Calu3 (cell line): ENCODE results near the gene SYT13. TPM values are rescaled to one million over a fixed set of nuclear protein-coding genes. Genes with fewer than 3 reads are reported as not detected.

Source experiments
- BruUV-seq: library from RNA; stranded (reverse); fragments of 400-500 nt; replicated peaks from 2 replicates; lab custom pipeline; 2021; lab: Mats Ljungman, UMichigan
- CTCF ChIA-PET: fragments of 300-600 bp; sonication (Branson Sonifier 250); formaldehyde crosslinking; loops from one replicate; lab custom pipeline; 2022; ENCODE audit warnings: antibody characterized with exemption; lab: Charles Lee
- DNase-seq: peaks from one replicate; pipeline ENCODE4 v3.0.0; 2022
- H3K27ac Mint-ChIP-seq: one replicate; pipeline ENCODE4 v1.8.0; 2022; ENCODE audit warnings: mixed read lengths; ENCODE audit not compliant: unreplicated experiment
- H3K27me3 Mint-ChIP-seq: one replicate; pipeline ENCODE4 v1.8.0; 2022; ENCODE audit warnings: mixed read lengths; ENCODE audit not compliant: unreplicated experiment
- H3K36me3 Mint-ChIP-seq: one replicate; pipeline ENCODE4 v1.8.0; 2022; ENCODE audit warnings: mild to moderate bottlenecking, moderate library complexity, mixed read lengths; ENCODE audit not compliant: insufficient read depth, unreplicated experiment
- H3K4me1 Mint-ChIP-seq: one replicate; pipeline ENCODE4 v1.8.0; 2022; ENCODE audit warnings: mild to moderate bottlenecking, low read depth, mixed read lengths; ENCODE audit not compliant: unreplicated experiment
- H3K4me3 Mint-ChIP-seq: one replicate; pipeline ENCODE4 v1.8.0; 2022; ENCODE audit warnings: mild to moderate bottlenecking, low read depth, moderate library complexity, mixed read lengths; ENCODE audit not compliant: unreplicated experiment
- H3K9me3 Mint-ChIP-seq: one replicate; pipeline ENCODE4 v1.8.0; 2022; ENCODE audit warnings: low read depth, mixed read lengths; ENCODE audit not compliant: unreplicated experiment
- intact Hi-C: fragments of 100-400 bp; cut with micrococcal nuclease; formaldehyde crosslinking; loops from one replicate; pipeline ENCODE4 v1.10.0; 2022; ENCODE audit not compliant: unreplicated experiment
- total RNA-seq: library from RNA; stranded (reverse); gene quantifications from 2 replicates; pipeline ENCODE4 v1.2.3, GENCODE V29; 2022
- TF ChIP-seq, protein P1 (sequence below): fragments of 200-600 bp; IDR thresholded peaks from one replicate; pipeline ENCODE4 v1.8.0; 2022; ENCODE audit warnings: antibody characterized with exemption; ENCODE audit not compliant: unreplicated experiment

Gene SYT13
- total RNA-seq, 1 experiment from 2014 or later, result 36.8 TPM

DNA sequence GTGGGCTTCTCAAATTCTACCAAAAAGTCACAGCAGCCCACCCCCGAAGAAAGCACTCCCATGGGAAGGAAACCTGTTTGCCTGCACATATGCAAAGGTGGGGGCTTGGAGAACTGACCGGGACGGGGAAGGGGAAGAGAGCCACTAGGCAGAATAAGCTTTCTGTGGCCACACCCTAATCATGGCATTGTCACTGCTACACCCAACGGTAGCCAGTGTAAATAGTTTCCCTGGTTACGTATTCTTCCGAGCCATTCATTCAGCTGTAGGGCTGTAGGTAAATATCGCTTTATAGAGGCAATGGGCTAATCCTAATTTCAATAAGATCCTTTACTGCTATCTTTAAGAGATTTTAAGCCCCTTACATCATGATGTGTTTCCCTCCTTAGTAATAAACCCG, 78.0 kb downstream of the SYT13 start:
- TF ChIP-seq, protein P1, sequence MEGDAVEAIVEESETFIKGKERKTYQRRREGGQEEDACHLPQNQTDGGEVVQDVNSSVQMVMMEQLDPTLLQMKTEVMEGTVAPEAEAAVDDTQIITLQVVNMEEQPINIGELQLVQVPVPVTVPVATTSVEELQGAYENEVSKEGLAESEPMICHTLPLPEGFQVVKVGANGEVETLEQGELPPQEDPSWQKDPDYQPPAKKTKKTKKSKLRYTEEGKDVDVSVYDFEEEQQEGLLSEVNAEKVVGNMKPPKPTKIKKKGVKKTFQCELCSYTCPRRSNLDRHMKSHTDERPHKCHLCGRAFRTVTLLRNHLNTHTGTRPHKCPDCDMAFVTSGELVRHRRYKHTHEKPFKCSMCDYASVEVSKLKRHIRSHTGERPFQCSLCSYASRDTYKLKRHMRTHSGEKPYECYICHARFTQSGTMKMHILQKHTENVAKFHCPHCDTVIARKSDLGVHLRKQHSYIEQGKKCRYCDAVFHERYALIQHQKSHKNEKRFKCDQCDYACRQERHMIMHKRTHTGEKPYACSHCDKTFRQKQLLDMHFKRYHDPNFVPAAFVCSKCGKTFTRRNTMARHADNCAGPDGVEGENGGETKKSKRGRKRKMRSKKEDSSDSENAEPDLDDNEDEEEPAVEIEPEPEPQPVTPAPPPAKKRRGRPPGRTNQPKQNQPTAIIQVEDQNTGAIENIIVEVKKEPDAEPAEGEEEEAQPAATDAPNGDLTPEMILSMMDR, result no peak
- no peak for DNase-seq
- intact Hi-C loops, result no loop called here
- no peaks in the 10 kb centered on the region for H3K4me1 Mint-ChIP-seq
- no peak overlapping the region for H3K27ac Mint-ChIP-seq
- CTCF ChIA-PET, result no interaction called here
- H3K36me3 Mint-ChIP-seq, result no peaks in the 10 kb centered on the region
- H3K9me3 Mint-ChIP-seq, result no peaks in the 10 kb centered on the region
- H3K27me3 Mint-ChIP-seq, result no peaks in the 10 kb centered on the region
- no peak overlapping the region for H3K4me3 Mint-ChIP-seq
- no TSS peak for BruUV-seq

DNA sequence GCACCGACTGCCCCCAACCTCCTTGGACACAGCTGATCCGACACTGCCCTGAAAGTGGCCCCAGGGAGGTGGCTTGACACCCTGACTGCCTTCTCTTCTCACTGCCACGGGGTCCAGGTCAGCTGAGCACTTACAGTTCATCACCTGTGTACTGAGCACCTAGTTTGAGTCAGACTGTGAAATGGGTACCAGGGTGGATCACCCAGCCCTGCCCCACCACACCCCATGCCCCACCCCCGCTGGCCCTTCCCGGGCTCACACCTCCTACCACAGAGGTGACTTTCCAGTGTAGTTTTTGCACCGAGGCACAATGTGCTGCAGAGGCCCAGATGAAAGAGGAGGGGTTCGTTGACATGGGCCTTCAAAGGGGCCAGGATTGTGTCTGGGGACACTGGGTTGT, 80.2 kb downstream of the SYT13 start:
- CTCF ChIA-PET, result no interaction called here
- no peak overlapping the region for H3K27ac Mint-ChIP-seq
- no TSS peak for BruUV-seq

DNA sequence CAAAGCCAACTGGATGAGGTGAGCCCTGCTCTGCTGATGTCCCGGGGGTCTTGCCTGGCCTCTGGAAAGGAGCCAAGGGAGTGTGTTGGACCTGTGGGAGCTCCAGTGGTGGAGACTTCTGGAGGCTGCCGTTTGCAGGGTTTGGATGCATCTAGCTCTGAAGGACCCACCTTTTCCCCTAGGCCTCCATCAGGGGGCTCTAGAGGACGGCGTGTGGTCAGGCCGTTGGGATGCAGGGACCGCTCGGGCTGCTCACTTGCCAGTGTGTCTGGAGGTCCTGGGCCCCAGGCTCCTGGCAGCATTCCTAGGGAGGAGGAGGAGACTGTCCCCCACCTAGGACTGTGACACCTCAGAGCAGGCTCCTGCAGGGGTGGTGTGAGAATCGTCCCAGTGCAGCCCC, 81.4 kb downstream of the SYT13 start:
- Mint-ChIP-seq H3K27me3 (no peaks in the 10 kb centered on the region), H3K4me3 (no peak overlapping the region), H3K9me3 (no peaks in the 10 kb centered on the region), H3K4me1 (no peaks in the 10 kb centered on the region), H3K27ac (no peak overlapping the region), H3K36me3 (no peaks in the 10 kb centered on the region)
- no TSS peak for BruUV-seq
- intact Hi-C loops, result no loop called here
- no peak for DNase-seq
- CTCF ChIA-PET, result no interaction called here
- TF ChIP-seq, protein P1, result no peak

More for the DNA sequence above, 80.2 kb downstream of the SYT13 start:
- Mint-ChIP-seq H3K9me3 (no peaks in the 10 kb centered on the region), H3K4me3 (no peak overlapping the region), H3K36me3 (no peaks in the 10 kb centered on the region), H3K27me3 (no peaks in the 10 kb centered on the region), H3K4me1 (no peaks in the 10 kb centered on the region)
- intact Hi-C loops, result no loop called here
- TF ChIP-seq, protein P1, result no peak
- DNase-seq, result no peak

DNA sequence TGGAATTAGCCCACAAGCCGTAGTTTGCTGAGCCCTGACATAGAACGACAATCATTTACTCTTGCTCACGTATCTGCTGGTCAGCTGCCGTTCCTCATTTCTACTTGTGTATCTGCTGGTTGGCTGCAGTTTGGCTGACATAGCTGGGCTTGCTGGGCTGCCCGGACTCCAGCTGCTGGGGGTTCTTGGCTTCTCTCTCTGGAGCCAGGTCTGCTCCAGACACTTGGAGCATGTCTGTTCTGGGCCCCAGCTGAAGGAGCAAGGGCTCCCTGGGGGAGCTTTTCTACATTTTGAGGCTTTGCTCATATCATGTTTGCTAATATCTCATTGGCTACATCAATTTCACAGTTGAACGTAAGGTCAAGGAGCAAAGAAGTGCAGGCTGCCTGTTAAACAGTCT, 92.4 kb downstream of the SYT13 start:
- H3K27ac Mint-ChIP-seq, result no peak overlapping the region
- H3K4me1 Mint-ChIP-seq, result no peaks in the 10 kb centered on the region
- TF ChIP-seq, protein P1, result no peak
- no TSS peak for BruUV-seq
- no peak overlapping the region for H3K4me3 Mint-ChIP-seq
- CTCF ChIA-PET, result interaction anchor here (0.8 kb wide), 1 partner anchor 726 kb away, joined by 3 read pairs; no protein-coding TSS in a partner anchor
- H3K36me3 Mint-ChIP-seq, result no peaks in the 10 kb centered on the region
- intact Hi-C loops, result no loop called here
- no peaks in the 10 kb centered on the region for H3K27me3 Mint-ChIP-seq
- no peak for DNase-seq
- H3K9me3 Mint-ChIP-seq, result peaks cover 2% of the 10 kb centered on the region

Other genes with a start within 250 kb of the SYT13 start
- 8.1 and 11.5 TPM in 2 replicates for gene PRDM11, start 139.7 kb downstream of the SYT13 start, total RNA-seq